Right lobe of liver (tissue), 6 donors: ENCODE measurements around the gene NOM1. TPM values are rescaled to one million over a fixed set of nuclear protein-coding genes. Genes with fewer than 3 reads are reported as not detected.
A peak's percentile ranks its signal among the peaks of the same experiment; 100 is the strongest.

Experiments used
- ATAC-seq, 4 donors: fragments of 200-7000 bp; cut with Tn5 transposase; one replicate each; pipeline ENCODE4 v1.9.1; 2020; ENCODE audit warnings: mild to moderate bottlenecking in 4 of 4, moderate library complexity in 4 of 4
- DNase-seq, 3 donors: peaks; one replicate each; pipeline ENCODE4 v3.0.0-alpha.2; 2020
- H3K27ac ChIP-seq, 3 donors: fragments of 200-600 bp; one replicate each; pipeline ENCODE4 v1.8.0; 2022
- H3K27me3 ChIP-seq, 2 donors: fragments of 200-600 bp; one replicate each; pipeline ENCODE4 v1.8.0; 2022
- H3K36me3 ChIP-seq, 4 donors: fragments of 200-600 bp; sonication (generic) in 1 of 4; one replicate each; pipeline versions ENCODE4 v1.5.1 to v1.8.0; 2017 to 2022; ENCODE audit warnings: control low read depth in 1 of 4
- H3K4me1 ChIP-seq, 4 donors: fragments of 200-600 bp; sonication (generic) in 1 of 4; one replicate each; pipeline versions ENCODE4 v1.5.1 to v1.8.0; 2017 to 2022; ENCODE audit warnings: control low read depth in 1 of 4
- H3K4me3 ChIP-seq, 3 donors: fragments of 200-600 bp; one replicate each; pipeline ENCODE4 v1.8.0; 2022
- H3K9me3 ChIP-seq, 4 donors: fragments of 200-600 bp; sonication (generic) in 1 of 4; one replicate each; pipeline versions ENCODE4 v1.5.1 to v1.8.0; 2017 to 2022; ENCODE audit warnings: control low read depth in 1 of 4
- POLR2A ChIP-seq: fragments of 450-650 bp; IDR thresholded peaks from one replicate; pipeline ENCODE4 v1.6.1; 2017; ENCODE audit warnings: antibody characterized with exemption, mild to moderate bottlenecking
- WGBS: methylation state at CpG from one replicate; pipeline ENCODE4 v1.1.6; 2018; ENCODE audit warnings: low coverage, low lambda C conversion rate; ENCODE audit not compliant: insufficient coverage; ENCODE audit errors: missing lambda C conversion rate; 5-methylcytosine and 5-hydroxymethylcytosine counted together
- intact Hi-C, 2 donors: fragments of 100-400 bp; cut with DNase I; formaldehyde crosslinking; loops; one replicate each; pipeline versions ENCODE4 v1.11.2 to v1.14.1; 2022
- total RNA-seq, 6 experiments: library from RNA; depleted of rRNA in 2 of 6; stranded (reverse); fragments of >200 nt in 2 of 6; fragmentation: NEBNext Ultra II Directional in 3 of 6; extraction: Animal tissue kit (Norgen Biotek cat#: 25700) in 3 of 6; gene quantifications; one replicate each; pipeline versions ENCODE4 v1.1.0 to v1.2.4, GENCODE V29; 2016 to 2023
- TF ChIP-seq, protein P1 (sequence below), 4 donors: fragments of 200-600 bp in 3 of 4; fragments of 450-650 bp in 1 of 4; IDR thresholded peaks; one replicate each; pipeline versions ENCODE4 v1.5.1 to v1.8.0; 2016 to 2022; ENCODE audit warnings: antibody characterized with exemption in 4 of 4, mild to moderate bottlenecking in 2 of 4
- donor health status: DM: no; HTN: yes; CAD: no.
- donor health status: DM: no; HTN: no; CAD: no.
- donor health status: DM: no; HTN: no; CAD: no.
- donor health status: DM: no; HTN: yes; CAD: no.
- donor health status: DM: no; HTN: yes; CAD: no.

Gene NOM1
- total RNA-seq, 6 experiments from 2014 or later: 6.1 to 10.2 (median 8.1) TPM

DNA sequence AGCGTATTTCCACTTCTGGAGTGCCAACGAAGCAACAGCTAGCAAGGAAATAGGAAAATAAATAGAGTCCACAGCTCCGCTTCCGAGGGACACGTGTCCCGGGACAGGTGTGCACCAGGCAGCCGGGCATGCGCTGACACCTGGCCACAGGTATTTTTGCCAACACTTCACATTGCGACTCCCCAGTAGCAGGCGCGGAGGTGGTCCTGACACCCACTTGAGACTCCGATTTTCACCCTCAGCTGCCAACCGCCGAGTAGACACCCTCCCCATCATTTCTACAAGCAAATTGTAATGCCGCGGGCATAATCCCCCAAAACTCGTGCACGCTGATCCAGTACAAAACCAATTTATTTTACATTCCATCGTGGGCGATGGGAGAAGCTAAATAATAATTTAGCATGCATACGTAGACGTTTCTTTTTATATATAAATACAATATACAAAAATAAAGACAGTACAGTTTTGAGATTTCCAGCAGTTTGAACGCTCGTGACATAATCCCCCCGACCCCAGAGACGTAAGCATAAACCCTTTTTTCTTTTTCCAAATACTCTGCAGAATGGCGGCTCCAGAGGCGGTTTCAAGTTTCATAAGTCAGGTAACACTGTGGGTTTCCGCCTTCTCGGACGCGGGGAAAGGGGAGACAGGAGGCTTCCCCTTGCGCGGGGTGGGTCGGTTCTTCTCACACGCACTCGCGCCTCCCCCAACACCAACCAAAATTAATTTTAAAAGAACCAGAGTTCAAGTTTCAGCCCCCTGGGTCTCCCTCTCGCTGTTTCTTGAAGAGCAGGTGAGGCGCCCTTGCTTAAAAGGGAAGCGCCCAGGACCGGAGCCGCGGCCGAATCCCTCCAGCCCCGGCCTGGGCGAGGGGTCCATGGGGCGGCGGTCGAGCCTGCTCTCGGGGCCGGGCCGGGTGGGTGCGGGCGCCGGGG is 55.3 kb downstream of the NOM1 start:
- Histone ChIP-seq H3K27me3 (peaks cover 0 to 73% of the 10 kb centered on the region in 2 donors), H3K27ac (no peak overlapping the region), H3K36me3 (no peaks in the 10 kb centered on the region), H3K4me3 (no peak overlapping the region), H3K4me1 (peaks cover 0 to 18% (median 0%) of the 10 kb centered on the region in 4 donors), H3K9me3 (no peaks in the 10 kb centered on the region)
- intact Hi-C loops: no loop called here
- 6% methylated on average over 38 of the region's 56 CpGs for WGBS
- ATAC-seq: no peak
- TF ChIP-seq, protein P1, sequence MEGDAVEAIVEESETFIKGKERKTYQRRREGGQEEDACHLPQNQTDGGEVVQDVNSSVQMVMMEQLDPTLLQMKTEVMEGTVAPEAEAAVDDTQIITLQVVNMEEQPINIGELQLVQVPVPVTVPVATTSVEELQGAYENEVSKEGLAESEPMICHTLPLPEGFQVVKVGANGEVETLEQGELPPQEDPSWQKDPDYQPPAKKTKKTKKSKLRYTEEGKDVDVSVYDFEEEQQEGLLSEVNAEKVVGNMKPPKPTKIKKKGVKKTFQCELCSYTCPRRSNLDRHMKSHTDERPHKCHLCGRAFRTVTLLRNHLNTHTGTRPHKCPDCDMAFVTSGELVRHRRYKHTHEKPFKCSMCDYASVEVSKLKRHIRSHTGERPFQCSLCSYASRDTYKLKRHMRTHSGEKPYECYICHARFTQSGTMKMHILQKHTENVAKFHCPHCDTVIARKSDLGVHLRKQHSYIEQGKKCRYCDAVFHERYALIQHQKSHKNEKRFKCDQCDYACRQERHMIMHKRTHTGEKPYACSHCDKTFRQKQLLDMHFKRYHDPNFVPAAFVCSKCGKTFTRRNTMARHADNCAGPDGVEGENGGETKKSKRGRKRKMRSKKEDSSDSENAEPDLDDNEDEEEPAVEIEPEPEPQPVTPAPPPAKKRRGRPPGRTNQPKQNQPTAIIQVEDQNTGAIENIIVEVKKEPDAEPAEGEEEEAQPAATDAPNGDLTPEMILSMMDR (IDR thresholded peaks at IDR 0.05): no peak
- TF ChIP-seq POLR2A: no peak
- DNase-seq: no peak

DNA sequence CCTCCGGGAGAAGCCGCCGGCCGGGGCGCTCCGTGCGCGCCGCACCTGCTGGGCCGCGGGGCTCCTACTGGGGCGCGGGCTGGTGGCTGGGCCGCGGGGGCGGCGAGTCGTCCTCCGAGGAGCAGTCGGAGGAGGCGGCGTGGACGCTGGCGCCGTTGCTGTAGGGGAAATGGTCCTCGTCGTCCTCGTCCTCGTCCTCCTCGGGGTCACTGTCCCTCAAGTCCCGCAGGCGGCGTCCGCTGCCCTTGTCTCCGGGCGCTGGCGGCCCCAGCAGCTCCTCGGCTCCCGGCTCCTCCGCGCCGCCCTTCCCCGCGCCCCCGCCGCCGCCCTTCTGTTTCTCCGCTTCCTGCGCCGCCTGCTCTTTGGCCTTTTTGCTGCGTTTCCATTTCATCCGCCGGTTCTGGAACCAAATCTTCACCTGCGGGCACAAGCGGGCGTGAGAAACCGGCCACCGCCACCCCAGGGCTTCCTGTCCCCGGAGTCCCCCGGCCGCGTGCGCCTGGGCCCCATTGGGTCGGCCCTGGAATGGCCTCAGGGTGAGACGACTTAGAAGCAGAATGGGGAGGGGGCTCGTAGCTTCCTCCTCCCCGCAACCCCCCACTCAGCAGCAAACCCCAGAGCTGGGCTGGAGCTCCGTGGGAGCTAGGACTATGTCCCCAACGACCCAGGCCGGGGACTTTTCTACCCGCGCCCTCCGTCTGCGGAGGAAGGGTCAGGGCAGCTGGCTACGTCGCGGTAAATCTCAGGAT is 56.1 kb downstream of the NOM1 start:
- Histone ChIP-seq H3K4me3 (no peak overlapping the region), H3K27me3 (peaks cover 0 to 70% of the 10 kb centered on the region in 2 donors), H3K27ac (no peak overlapping the region), H3K9me3 (no peaks in the 10 kb centered on the region), H3K36me3 (no peaks in the 10 kb centered on the region), H3K4me1 (peaks cover 0 to 15% (median 0%) of the 10 kb centered on the region in 4 donors)
- 3% methylated on average over 5 of the region's 77 CpGs for WGBS
- no peak for ATAC-seq
- TF ChIP-seq, protein P1 (IDR thresholded peaks at IDR 0.05): no peak
- no peak for TF ChIP-seq POLR2A
- intact Hi-C loops: no loop called here
- DNase-seq: no peak

DNA sequence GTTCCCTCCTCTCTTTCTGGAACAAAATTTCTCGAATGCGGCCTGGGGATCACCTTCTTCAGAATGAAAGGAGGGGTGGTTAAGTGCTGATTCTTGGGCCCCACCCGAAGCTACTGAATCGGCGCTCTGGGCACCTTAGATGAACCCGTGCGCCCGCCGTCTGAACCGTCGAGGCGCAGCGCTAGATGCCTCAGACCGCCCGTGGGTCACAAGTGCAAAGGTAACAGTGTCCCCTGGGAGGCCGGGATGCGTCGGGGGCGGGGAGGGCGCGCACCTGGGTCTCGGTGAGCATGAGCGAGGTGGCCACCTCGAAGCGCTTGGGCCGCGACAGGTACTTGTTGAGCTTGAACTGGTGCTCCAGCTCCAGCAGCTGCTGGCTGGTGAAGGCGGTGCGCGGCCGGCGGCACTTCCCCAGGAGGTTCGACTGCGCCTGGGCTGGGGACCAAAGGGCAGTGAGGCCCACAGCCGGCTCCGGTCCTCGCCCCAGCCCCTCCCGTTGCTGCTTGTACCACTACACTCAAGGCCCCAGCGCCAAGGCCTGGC is 56.8 kb downstream of the NOM1 start:
- no peak for ATAC-seq
- H3K4me1 ChIP-seq: peaks cover 0 to 16% (median 0%) of the 10 kb centered on the region in 4 donors
- TF ChIP-seq POLR2A: no peak
- H3K4me3 ChIP-seq: no peak overlapping the region
- H3K27ac ChIP-seq: no peak overlapping the region
- DNase-seq: peak in 1 of 3 donors; percentile 43
- WGBS: 0% methylated on average over 3 of the region's 39 CpGs
- intact Hi-C loops: no loop called here
- no peaks in the 10 kb centered on the region for H3K9me3 ChIP-seq
- H3K36me3 ChIP-seq: no peaks in the 10 kb centered on the region
- peaks cover 0 to 69% of the 10 kb centered on the region in 2 donors for H3K27me3 ChIP-seq

DNA sequence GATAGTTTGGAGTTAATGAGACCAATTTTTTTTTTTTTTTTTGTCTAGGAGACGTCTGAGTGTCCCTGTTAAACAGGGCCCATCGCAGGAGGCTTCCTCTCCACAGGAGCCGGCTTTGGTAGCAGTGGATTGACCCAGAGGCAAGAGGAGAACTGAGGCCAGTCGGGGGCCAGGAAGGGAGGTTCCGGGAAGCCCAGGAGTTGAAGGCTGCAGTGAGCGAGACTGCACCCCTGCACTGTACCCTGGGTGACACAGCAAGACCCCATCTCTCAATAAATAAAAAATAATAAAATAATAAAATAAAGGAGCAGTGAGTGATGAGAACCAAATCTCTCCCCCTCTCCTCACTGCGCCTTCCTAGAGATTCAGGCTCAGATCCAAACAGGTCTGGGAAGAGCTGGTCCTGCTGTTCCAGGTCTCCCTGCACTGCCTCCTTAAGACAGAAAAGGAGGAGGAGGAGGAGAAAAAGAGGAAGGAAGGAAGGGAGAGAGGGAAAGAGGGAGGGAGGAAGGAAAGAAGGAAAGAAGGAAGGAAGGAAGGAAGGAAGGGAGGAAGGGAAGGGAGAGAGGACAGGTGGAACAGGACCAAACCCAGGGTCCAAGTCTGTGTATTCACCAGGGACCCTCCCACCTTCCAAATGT is 57.4 kb downstream of the NOM1 start:
- ATAC-seq: no peak
- no peak overlapping the region for H3K4me3 ChIP-seq

More for the DNA sequence above, 57.4 kb downstream of the NOM1 start:
- Histone ChIP-seq H3K27ac (no peak overlapping the region), H3K36me3 (no peaks in the 10 kb centered on the region), H3K9me3 (no peaks in the 10 kb centered on the region), H3K4me1 (peaks cover 0 to 16% (median 0%) of the 10 kb centered on the region in 4 donors), H3K27me3 (peaks cover 0 to 69% of the 10 kb centered on the region in 2 donors)
- no peak for TF ChIP-seq POLR2A
- TF ChIP-seq, protein P1 (IDR thresholded peaks at IDR 0.05): no peak
- intact Hi-C loops: no loop called here
- no peak for DNase-seq
- 17% methylated on average over 6 of the region's 7 CpGs for WGBS
